GM13976 (cell line): Measurements from ENCODE around the gene LCMT1.
"Not testable (repeated sequence)": the region's sequence is repeated elsewhere in the genome, so short reads cannot be mapped to it uniquely, and the experiment has no call there.

Experiments used
- DNase-seq: peaks from one replicate; pipeline ENCODE4 v3.0.0; 2012; ENCODE audit warnings: low spot score
- CTCF ChIP-seq: IDR thresholded peaks from 2 replicates; pipeline ENCODE4 v1.5.1; 2012; ENCODE audit warnings: borderline replicate concordance, mild to moderate bottlenecking; ENCODE audit not compliant: insufficient read depth; ENCODE audit errors: extremely low read depth, missing control alignments, control extremely low read depth
- in situ Hi-C: fragments of 300-500 bp; cut with MboI; formaldehyde crosslinking; loops from one replicate; pipeline ENCODE4 v1.12.0; 2022; ENCODE audit warnings: low sequenced_read_pairs, mixed read lengths, inconsistent platforms; ENCODE audit not compliant: unreplicated experiment

The LCMT1 gene

DNA sequence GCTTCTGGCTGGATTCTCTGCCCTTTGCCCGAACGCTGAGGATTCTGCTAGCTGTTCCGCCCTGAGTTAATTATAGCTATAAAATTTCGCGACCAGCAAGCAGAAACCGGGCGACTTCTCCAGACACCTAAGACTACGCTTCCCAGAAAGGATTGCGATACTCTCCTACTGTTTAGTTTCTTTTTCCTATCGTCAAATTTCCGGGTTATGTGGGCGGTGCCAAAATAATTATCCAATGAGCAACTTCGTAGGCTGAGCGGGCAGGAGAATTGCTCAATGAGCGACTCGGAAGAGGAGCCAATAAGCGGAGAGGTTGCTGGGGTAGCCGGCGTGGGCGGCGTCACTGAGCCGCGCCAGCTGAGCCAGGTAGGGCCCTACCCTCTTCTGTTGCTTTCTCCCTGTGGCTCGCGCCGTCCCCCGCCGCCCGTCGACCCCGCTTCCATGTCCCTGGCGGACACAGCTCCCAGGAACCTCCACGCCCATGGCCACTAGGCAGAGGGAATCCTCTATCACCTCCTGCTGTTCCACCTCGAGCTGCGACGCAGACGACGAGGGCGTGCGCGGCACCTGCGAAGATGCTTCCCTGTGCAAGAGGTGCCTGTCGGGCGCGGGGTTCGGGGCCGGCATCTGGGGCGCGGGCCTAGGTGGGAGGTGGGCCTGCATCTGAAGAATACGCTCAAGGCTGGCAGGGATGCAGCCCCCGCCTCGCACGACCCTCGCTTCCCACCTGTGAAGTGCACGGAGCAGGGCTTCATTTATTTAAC lies at the start of gene LCMT1:
Gene LCMT1 (plus strand): TSS at position 340 of the 764 bp plus-strand sequence. CDS start 142 bp downstream, at position 482.
- TF ChIP-seq CTCF = no peak
- peak; percentile 96 for DNase-seq
- in situ Hi-C loops = no loop called here

GRCh38 chr16:25063102-25063501 lies 48.4 kb upstream of the LCMT1 start:
- DNase-seq = peak; percentile 63
- in situ Hi-C loops = loop anchor here (10.0 kb wide), 1 partner anchor 162 kb away; no protein-coding TSS in a partner anchor
- no peak for TF ChIP-seq CTCF

- in situ Hi-C loops = loop anchor here (10.0 kb wide), 1 partner anchor 161 kb away; no protein-coding TSS in a partner anchor
- no peak for DNase-seq
- TF ChIP-seq CTCF = no peak
Observed at GRCh38 chr16:25063865-25064264, 47.7 kb upstream of the LCMT1 start.

- in situ Hi-C loops = loop anchor here (10.0 kb wide), 1 partner anchor 161 kb away; no protein-coding TSS in a partner anchor
Observed at GRCh38 chr16:25064281-25064680, 47.3 kb upstream of the LCMT1 start.

DNA sequence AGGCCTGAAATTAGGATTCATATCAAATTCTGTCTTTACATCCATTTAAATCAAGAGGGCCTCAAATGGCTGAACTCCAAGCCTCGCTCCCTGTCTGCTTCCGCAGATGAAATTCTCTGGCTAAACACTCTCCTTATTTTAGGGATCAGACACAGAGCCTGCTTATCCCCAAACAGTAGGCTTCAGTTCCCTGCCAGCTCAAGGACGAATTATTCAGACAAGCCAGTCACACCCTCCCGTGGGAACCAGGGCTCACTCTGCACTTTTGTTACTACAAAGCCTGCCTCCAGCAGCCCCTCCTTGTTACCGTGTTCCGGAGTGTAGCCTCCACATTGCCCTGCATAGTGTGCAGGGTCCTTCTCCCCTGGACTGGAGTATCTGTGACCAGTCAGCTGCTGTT lies 46.6 kb upstream of the LCMT1 start:
- in situ Hi-C loops = loop anchor here (10.0 kb wide), 1 partner anchor 160 kb away; no protein-coding TSS in a partner anchor
- DNase-seq = no peak
- no peak for TF ChIP-seq CTCF

More at GRCh38 chr16:25064281-25064680, 47.3 kb upstream of the LCMT1 start:
- DNase-seq = not testable (repeated sequence)

GRCh38 chr16:25065899-25066298 lies 45.6 kb upstream of the LCMT1 start:
- in situ Hi-C loops = loop anchor here (10.0 kb wide), 1 partner anchor 159 kb away; no protein-coding TSS in a partner anchor
- TF ChIP-seq CTCF = peak; percentile 28
- DNase-seq = peak; percentile 68

DNA sequence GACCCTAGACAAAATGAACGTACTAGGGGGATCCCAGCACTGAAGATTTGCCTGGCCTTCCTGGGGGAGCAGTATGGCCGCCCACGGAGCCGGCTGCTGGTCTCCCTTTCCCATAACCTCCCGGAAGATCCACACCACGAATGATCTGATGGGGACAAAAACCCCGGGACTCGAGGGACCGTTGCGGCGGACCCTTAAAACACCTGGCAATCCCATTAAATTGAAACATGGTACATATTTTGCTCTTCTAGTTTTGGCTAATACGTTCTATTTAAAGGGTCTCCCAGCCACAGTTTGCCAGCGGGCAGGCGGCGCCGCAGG lies 45.2 kb upstream of the LCMT1 start:
- peak; percentile 37 for DNase-seq
- in situ Hi-C loops = loop anchor here (10.0 kb wide), 1 partner anchor 158 kb away; no protein-coding TSS in a partner anchor
- no peak for TF ChIP-seq CTCF
